K562 (cell line): ENCODE data around the gene PLCB1.

Experiments used
- GATA2 ChIP-seq: sonication (generic); formaldehyde crosslinking; IDR thresholded peaks from 2 replicates; pipeline ENCODE4 v1.4.0; 2020; ENCODE audit warnings: mild to moderate bottlenecking, missing genetic modification reagents
- NFATC3 ChIP-seq: fragments of 450-650 bp; IDR thresholded peaks from 2 replicates; pipeline ENCODE4 v1.6.1; 2017; ENCODE audit warnings: mild to moderate bottlenecking
- NR3C1 ChIP-seq: sonication (generic); formaldehyde crosslinking; IDR thresholded peaks from 2 replicates; pipeline ENCODE4 v1.8.1; 2022; ENCODE audit warnings: missing genetic modification reagents
- POLR2A ChIP-seq: fragments of 450-650 bp; conservative IDR thresholded peaks from 2 replicates; pipeline ENCODE4 v1.6.1; 2016
- POLR2AphosphoS5 ChIP-seq: IDR thresholded peaks from 2 replicates; pipeline ENCODE4 v1.6.1; 2011; ENCODE audit warnings: mild to moderate bottlenecking, low read depth, low read length, moderate library complexity; ENCODE audit not compliant: control insufficient read depth, insufficient read depth
- TAF1 ChIP-seq: IDR thresholded peaks from 2 replicates; pipeline ENCODE4 v1.6.1; 2011; ENCODE audit warnings: mild to moderate bottlenecking, low read length, moderate library complexity; ENCODE audit not compliant: insufficient read depth, control insufficient read depth, severe bottlenecking; ENCODE audit errors: extremely low read depth
- ZKSCAN1 ChIP-seq: fragments of 150-350 bp; IDR thresholded peaks from 2 replicates; pipeline ENCODE4 v1.6.1; 2016; ENCODE audit warnings: low read depth, low read length

- TF ChIP-seq POLR2A (no peak), TAF1 (no peak), NFATC3 (no peak), GATA2 (no peak), POLR2AphosphoS5 (no peak), NR3C1 (no peak), ZKSCAN1 (no peak)
These were observed 1.3 kb downstream of the PLCB1 start for GRCh38 chr20:8133310-8133768.
